ENCODE measurements around the gene NSMF.
"Not testable (repeated sequence)": the region's sequence is repeated elsewhere in the genome, so short reads cannot be mapped to it uniquely, and the experiment has no call there.

Gene NSMF

GRCh38 chr9:137454597-137455358, 4.4 kb downstream of the NSMF start:
- DNase-seq (ENCODE audit: insufficient read length, low spot score) (no peak), FAIRE-seq (peak; percentile 20)
- TF ChIP-seq POLR2AphosphoS5 (IDR thresholded peaks at IDR 0.05; ENCODE audit: low read depth, low read length), result no peak
- no peak for TF ChIP-seq PAX5 (IDR thresholded peaks at IDR 0.05; ENCODE audit: insufficient read depth, low read length, severe bottlenecking)
- no peak for TF ChIP-seq SPI1 (IDR thresholded peaks at IDR 0.05; ENCODE audit: low read depth, low read length)
- TF ChIP-seq POLR2A (IDR thresholded peaks at IDR 0.05; ENCODE audit: low read depth, low read length), result no peak
- TF ChIP-seq POU2F2 (IDR thresholded peaks at IDR 0.05; ENCODE audit: low read depth, low read length), result no peak
- TF ChIP-seq TAF1 (IDR thresholded peaks at IDR 0.05; ENCODE audit: low read depth, low read length), result no peak

GRCh38 chr9:137454145-137454596, 5.0 kb downstream of the NSMF start:
- DNase-seq (ENCODE audit: insufficient read length, low spot score), result peak; percentile 72
- FAIRE-seq, result no peak
- TF ChIP-seq PAX5 (IDR thresholded peaks at IDR 0.05; ENCODE audit: insufficient read depth, low read length, severe bottlenecking), result no peak
- no peak for TF ChIP-seq TAF1 (IDR thresholded peaks at IDR 0.05; ENCODE audit: low read depth, low read length)
- no peak for TF ChIP-seq SPI1 (IDR thresholded peaks at IDR 0.05; ENCODE audit: low read depth, low read length)
- TF ChIP-seq POU2F2 (IDR thresholded peaks at IDR 0.05; ENCODE audit: low read depth, low read length), result no peak
- TF ChIP-seq POLR2AphosphoS5 (IDR thresholded peaks at IDR 0.05; ENCODE audit: low read depth, low read length), result no peak

- DNase-seq (ENCODE audit: insufficient read length, low spot score), result peak; percentile 91
- TF ChIP-seq SPI1 (IDR thresholded peaks at IDR 0.05; ENCODE audit: low read depth, low read length), result no peak
- TF ChIP-seq POLR2AphosphoS5 (IDR thresholded peaks at IDR 0.05; ENCODE audit: low read depth, low read length), result no peak
- TF ChIP-seq PAX5 (IDR thresholded peaks at IDR 0.05; ENCODE audit: insufficient read depth, low read length, severe bottlenecking), result no peak
- no peak for TF ChIP-seq POLR2A (IDR thresholded peaks at IDR 0.05; ENCODE audit: low read depth, low read length)
- TF ChIP-seq TAF1 (IDR thresholded peaks at IDR 0.05; ENCODE audit: low read depth, low read length), result no peak
- TF ChIP-seq POU2F2 (IDR thresholded peaks at IDR 0.05; ENCODE audit: low read depth, low read length), result no peak
- FAIRE-seq, result peak; percentile 71
Measured at GRCh38 chr9:137453643-137454081, 5.5 kb downstream of the NSMF start.

- DNase-seq (ENCODE audit: insufficient read length, low spot score) (no peak), FAIRE-seq (no peak)
- TF ChIP-seq POLR2AphosphoS5 (IDR thresholded peaks at IDR 0.05; ENCODE audit: low read depth, low read length) (no peak), POLR2A (IDR thresholded peaks at IDR 0.05; ENCODE audit: low read depth, low read length) (no peak), TAF1 (IDR thresholded peaks at IDR 0.05; ENCODE audit: low read depth, low read length) (no peak), PAX5 (IDR thresholded peaks at IDR 0.05; ENCODE audit: insufficient read depth, low read length, severe bottlenecking) (no peak), POU2F2 (IDR thresholded peaks at IDR 0.05; ENCODE audit: low read depth, low read length) (no peak), SPI1 (IDR thresholded peaks at IDR 0.05; ENCODE audit: low read depth, low read length) (no peak)
Measured at GRCh38 chr9:137452761-137453642, 6.1 kb downstream of the NSMF start.

GRCh38 chr9:137452006-137452760, 7.0 kb downstream of the NSMF start:
- FAIRE-seq, result no peak
- DNase-seq (ENCODE audit: insufficient read length, low spot score), result no peak

GRCh38 chr9:137451264-137452005, 7.7 kb downstream of the NSMF start:
- DNase-seq (ENCODE audit: insufficient read length, low spot score); FAIRE-seq: not testable (repeated sequence)

More at GRCh38 chr9:137452006-137452760, 7.0 kb downstream of the NSMF start:
- TF ChIP-seq TAF1 (IDR thresholded peaks at IDR 0.05; ENCODE audit: low read depth, low read length) (no peak), PAX5 (IDR thresholded peaks at IDR 0.05; ENCODE audit: insufficient read depth, low read length, severe bottlenecking) (no peak), POLR2A (IDR thresholded peaks at IDR 0.05; ENCODE audit: low read depth, low read length) (no peak), POLR2AphosphoS5 (IDR thresholded peaks at IDR 0.05; ENCODE audit: low read depth, low read length) (no peak), POU2F2 (IDR thresholded peaks at IDR 0.05; ENCODE audit: low read depth, low read length) (no peak), SPI1 (IDR thresholded peaks at IDR 0.05; ENCODE audit: low read depth, low read length) (no peak)

GRCh38 chr9:137450539-137451222, 8.5 kb downstream of the NSMF start:
- not testable (repeated sequence) for FAIRE-seq

GRCh38 chr9:137449931-137450538, 9.1 kb downstream of the NSMF start:
- TF ChIP-seq SPI1 (IDR thresholded peaks at IDR 0.05; ENCODE audit: low read depth, low read length), result no peak
- TF ChIP-seq TAF1 (IDR thresholded peaks at IDR 0.05; ENCODE audit: low read depth, low read length), result no peak
- no peak for TF ChIP-seq POLR2A (IDR thresholded peaks at IDR 0.05; ENCODE audit: low read depth, low read length)
- no peak for TF ChIP-seq POU2F2 (IDR thresholded peaks at IDR 0.05; ENCODE audit: low read depth, low read length)
- TF ChIP-seq PAX5 (IDR thresholded peaks at IDR 0.05; ENCODE audit: insufficient read depth, low read length, severe bottlenecking), result no peak
- TF ChIP-seq POLR2AphosphoS5 (IDR thresholded peaks at IDR 0.05; ENCODE audit: low read depth, low read length), result no peak
- no peak for FAIRE-seq

More at GRCh38 chr9:137450539-137451222, 8.5 kb downstream of the NSMF start:
- not testable (repeated sequence) for DNase-seq (ENCODE audit: insufficient read length, low spot score)

More at GRCh38 chr9:137449931-137450538, 9.1 kb downstream of the NSMF start:
- no peak for DNase-seq (ENCODE audit: insufficient read length, low spot score)

All from GM12891 (cell line).